ENCODE measurements around the gene SCUBE1. TPM values are rescaled to one million over a fixed set of nuclear protein-coding genes. Genes with fewer than 3 reads are reported as not detected.

The SCUBE1 gene
- total RNA-seq, 4 donors from 2014 or later: 37.3 to 107 (median 75.9) TPM

- Histone ChIP-seq H3K9me3 (no peaks in the 10 kb centered on the region), H3K4me3 (no peak overlapping the region), H3K36me3 (peaks cover 0 to 98% of the 10 kb centered on the region in 2 donors), H3K27me3 (no peaks in the 10 kb centered on the region), H3K27ac (no peak overlapping the region), H3K4me1 (no peaks in the 10 kb centered on the region)
- no peak for ATAC-seq
- no peak for TF ChIP-seq POLR2A (IDR thresholded peaks at IDR 0.05)
- TF ChIP-seq EP300 (IDR thresholded peaks at IDR 0.05): no peak
- TF ChIP-seq CTCF (IDR thresholded peaks at IDR 0.05): no peak
- TF ChIP-seq POLR2AphosphoS5 (IDR thresholded peaks at IDR 0.05): no peak
- no CpG with 5 or more reads among the region's 39 CpGs for WGBS, 2 donors (ENCODE audit: low coverage in 1 of 2)
These were observed 169.0 kb downstream of the SCUBE1 start for GRCh38 chr22:43173976-43174720.

GRCh38 chr22:43173566-43173965 lies 169.6 kb downstream of the SCUBE1 start:
- TF ChIP-seq CTCF (IDR thresholded peaks at IDR 0.05) (no peak), POLR2A (IDR thresholded peaks at IDR 0.05) (no peak), POLR2AphosphoS5 (IDR thresholded peaks at IDR 0.05) (no peak), EP300 (IDR thresholded peaks at IDR 0.05) (no peak)
- no peak for ATAC-seq
- no peaks in the 10 kb centered on the region for H3K4me1 ChIP-seq
- H3K36me3 ChIP-seq: peaks cover 0 to 98% of the 10 kb centered on the region in 2 donors
- no CpG with 5 or more reads among the region's 9 CpGs for WGBS, 2 donors (ENCODE audit: low coverage in 1 of 2)
- no peaks in the 10 kb centered on the region for H3K9me3 ChIP-seq
- no peaks in the 10 kb centered on the region for H3K27me3 ChIP-seq
- no peak overlapping the region for H3K4me3 ChIP-seq
- no peak overlapping the region for H3K27ac ChIP-seq

DNA sequence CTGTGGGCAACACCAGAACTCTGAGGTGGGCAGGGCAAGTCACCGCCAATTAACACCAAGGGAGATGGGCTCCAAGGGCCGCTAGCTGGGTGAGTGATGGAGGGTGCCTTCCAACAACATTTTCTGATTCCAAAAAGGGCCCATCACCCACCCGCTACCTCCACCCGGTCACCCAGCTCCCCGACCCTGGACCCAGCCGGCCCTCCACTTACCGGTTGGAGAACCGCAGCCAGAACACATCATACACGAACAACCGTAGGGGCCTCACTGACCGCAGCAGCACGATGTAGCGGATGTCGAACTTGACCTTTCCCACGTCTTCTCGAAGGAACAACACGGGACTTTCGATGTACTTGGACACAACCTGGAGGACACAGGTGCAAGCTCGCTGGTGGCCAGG lies 171.0 kb downstream of the SCUBE1 start:
- Histone ChIP-seq H3K4me1 (no peaks in the 10 kb centered on the region), H3K27ac (no peak overlapping the region), H3K4me3 (no peak overlapping the region), H3K36me3 (peaks cover 0 to 99% of the 10 kb centered on the region in 2 donors), H3K27me3 (no peaks in the 10 kb centered on the region), H3K9me3 (no peaks in the 10 kb centered on the region)
- WGBS, 2 donors (ENCODE audit: low coverage in 1 of 2): 80 to 100% methylated on average over 2 of the region's 19 CpGs
- no peak for ATAC-seq
- TF ChIP-seq POLR2A (IDR thresholded peaks at IDR 0.05): no peak
- no peak for TF ChIP-seq POLR2AphosphoS5 (IDR thresholded peaks at IDR 0.05)
- TF ChIP-seq EP300 (IDR thresholded peaks at IDR 0.05): no peak
- TF ChIP-seq CTCF (IDR thresholded peaks at IDR 0.05): no peak

GRCh38 chr22:43171607-43172006 lies 171.6 kb downstream of the SCUBE1 start:
- Histone ChIP-seq H3K27ac (no peak overlapping the region), H3K4me1 (no peaks in the 10 kb centered on the region), H3K27me3 (no peaks in the 10 kb centered on the region), H3K9me3 (no peaks in the 10 kb centered on the region), H3K36me3 (peaks cover 0 to 100% of the 10 kb centered on the region in 2 donors), H3K4me3 (no peak overlapping the region)
- 100% methylated on average over 1 of the region's 12 CpGs; no CpG with 5 or more reads in 1 of the 2 donors for WGBS, 2 donors (ENCODE audit: low coverage in 1 of 2)
- TF ChIP-seq EP300 (IDR thresholded peaks at IDR 0.05): no peak
- no peak for TF ChIP-seq CTCF (IDR thresholded peaks at IDR 0.05)
- TF ChIP-seq POLR2A (IDR thresholded peaks at IDR 0.05): no peak
- TF ChIP-seq POLR2AphosphoS5 (IDR thresholded peaks at IDR 0.05): no peak
- ATAC-seq: no peak

DNA sequence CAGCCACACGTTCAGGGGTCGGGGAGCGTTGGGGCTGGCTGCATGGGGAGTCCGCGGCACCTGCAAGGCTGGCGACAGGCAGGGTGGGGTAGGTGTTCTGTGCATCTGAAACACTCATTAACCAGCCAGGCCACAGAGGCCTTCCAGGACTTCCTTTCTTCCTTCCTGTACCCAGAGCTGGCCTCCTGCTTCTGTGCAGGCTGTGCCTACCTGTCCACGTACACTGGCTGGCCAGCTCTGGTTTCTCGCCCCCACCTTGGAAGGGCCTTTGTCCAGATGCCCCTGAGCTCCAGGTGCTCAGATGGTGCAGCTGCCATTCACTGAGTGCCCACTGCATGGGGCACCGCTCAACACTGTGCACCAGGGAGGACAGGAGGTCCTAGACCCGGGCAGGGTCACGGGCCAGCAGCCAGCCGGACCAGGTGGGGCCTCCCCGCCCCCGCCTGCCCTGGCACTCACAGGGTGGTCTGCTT lies 172.1 kb downstream of the SCUBE1 start:
- no peak for TF ChIP-seq CTCF (IDR thresholded peaks at IDR 0.05)
- no peak for TF ChIP-seq POLR2A (IDR thresholded peaks at IDR 0.05)
- TF ChIP-seq EP300 (IDR thresholded peaks at IDR 0.05): no peak
- TF ChIP-seq POLR2AphosphoS5 (IDR thresholded peaks at IDR 0.05): no peak
- Histone ChIP-seq H3K9me3 (no peaks in the 10 kb centered on the region), H3K27me3 (no peaks in the 10 kb centered on the region), H3K4me3 (no peak overlapping the region), H3K36me3 (peaks cover 0 to 99% of the 10 kb centered on the region in 2 donors), H3K27ac (no peak overlapping the region), H3K4me1 (no peaks in the 10 kb centered on the region)
- ATAC-seq: no peak
- 90 to 94% methylated on average over 3 to 6 of the region's 14 CpGs for WGBS, 2 donors (ENCODE audit: low coverage in 1 of 2)

All from gastroesophageal sphincter (tissue), 4 donors.